GM06990 (cell line): ENCODE measurements around the gene NYAP2.

Source experiments
- DNase-seq: peaks from one replicate; pipeline ENCODE4 v3.0.0-alpha.2; 2011; ENCODE audit not compliant: insufficient read length; ENCODE audit errors: extremely low read depth
- H3K27me3 ChIP-seq: replicated peaks from 2 replicates; pipeline ENCODE4 v1.6.0; 2011; ENCODE audit warnings: low read length; ENCODE audit not compliant: control insufficient read depth, insufficient read depth
- H3K36me3 ChIP-seq: 2 replicates; pipeline ENCODE4 v1.5.1; 2011; ENCODE audit warnings: low read length; ENCODE audit not compliant: control insufficient read depth, insufficient read depth
- H3K4me3 ChIP-seq: replicated peaks from 2 replicates; pipeline ENCODE4 v1.5.1; 2011; ENCODE audit warnings: low read depth, mild to moderate bottlenecking, control low read depth, low read length
- CTCF ChIP-seq: IDR thresholded peaks from 2 replicates; pipeline ENCODE4 v1.5.1; 2011; ENCODE audit warnings: low read length, control low read depth, mild to moderate bottlenecking, inconsistent platforms; ENCODE audit not compliant: insufficient read depth, poor library complexity, severe bottlenecking

NYAP2 gene

GRCh38 chr2:225428360-225428759, 28.9 kb downstream of the NYAP2 start:
- Histone ChIP-seq H3K36me3 (no peaks in the 10 kb centered on the region), H3K4me3 (no peak overlapping the region), H3K27me3 (no peaks in the 10 kb centered on the region)
- no peak for TF ChIP-seq CTCF
- DNase-seq: no peak

- TF ChIP-seq CTCF: no peak
- Histone ChIP-seq H3K36me3 (no peaks in the 10 kb centered on the region), H3K27me3 (no peaks in the 10 kb centered on the region), H3K4me3 (no peak overlapping the region)
- no peak for DNase-seq
These were observed 30.2 kb downstream of the NYAP2 start for GRCh38 chr2:225429717-225430116.

GRCh38 chr2:225431105-225431863, 31.8 kb downstream of the NYAP2 start:
- Histone ChIP-seq H3K4me3 (no peak overlapping the region), H3K27me3 (no peaks in the 10 kb centered on the region), H3K36me3 (no peaks in the 10 kb centered on the region)
- DNase-seq: no peak
- no peak for TF ChIP-seq CTCF

- Histone ChIP-seq H3K27me3 (no peaks in the 10 kb centered on the region), H3K36me3 (no peaks in the 10 kb centered on the region)
- no peak for TF ChIP-seq CTCF
These were observed 34.5 kb downstream of the NYAP2 start for GRCh38 chr2:225434014-225434413.

GRCh38 chr2:225437319-225437718, 37.8 kb downstream of the NYAP2 start:
- TF ChIP-seq CTCF: no peak
- H3K36me3 ChIP-seq: no peaks in the 10 kb centered on the region
- no peaks in the 10 kb centered on the region for H3K27me3 ChIP-seq
- DNase-seq: peak; percentile 28
- H3K4me3 ChIP-seq: no peak overlapping the region

More at GRCh38 chr2:225434014-225434413, 34.5 kb downstream of the NYAP2 start:
- no peak overlapping the region for H3K4me3 ChIP-seq
- DNase-seq: no peak
